Mesenchymal stem cell (in vitro differentiated cells and primary cell): ENCODE data around the gene MS4A8.
"Not testable (repeated sequence)": the region's sequence is repeated elsewhere in the genome, so short reads cannot be mapped to it uniquely, and the experiment has no call there.

Source experiments
- DNase-seq: peaks from one replicate; pipeline ENCODE4 v3.0.0-alpha.2; 2013
- H2AFZ ChIP-seq: one replicate; pipeline ENCODE4 v1.6.1; 2013; ENCODE audit warnings: low read depth, mild to moderate bottlenecking, control low read depth, inconsistent platforms, low read length, moderate library complexity
- H2AK5ac ChIP-seq: 2 replicates; pipeline ENCODE4 v1.6.1; 2013; ENCODE audit warnings: low read length, moderate library complexity, mild to moderate bottlenecking, inconsistent platforms; ENCODE audit not compliant: severe bottlenecking
- H2BK120ac ChIP-seq: one replicate; pipeline ENCODE4 v1.6.1; 2013; ENCODE audit warnings: low read depth, mild to moderate bottlenecking, inconsistent platforms, low read length, moderate library complexity
- H2BK12ac ChIP-seq, 2 experiments: one replicate each; pipeline ENCODE4 v1.6.1; 2013; ENCODE audit warnings: inconsistent platforms in 2 of 2, low read length in 2 of 2, mild to moderate bottlenecking in 2 of 2, moderate library complexity in 2 of 2, control low read depth in 1 of 2
- H2BK15ac ChIP-seq: one replicate; pipeline ENCODE4 v1.6.1; 2013; ENCODE audit warnings: mild to moderate bottlenecking, low read depth, inconsistent platforms; ENCODE audit not compliant: poor library complexity, severe bottlenecking
- H2BK5ac ChIP-seq: 2 replicates; pipeline ENCODE4 v1.6.1; 2013; ENCODE audit warnings: low read depth, mild to moderate bottlenecking, low read length, control low read depth, inconsistent platforms; ENCODE audit not compliant: poor library complexity, severe bottlenecking
- H3K14ac ChIP-seq, 2 experiments: one replicate each; pipeline ENCODE4 v1.6.1; 2013; ENCODE audit warnings: inconsistent platforms in 2 of 2, low read length in 2 of 2, control low read depth in 1 of 2, mild to moderate bottlenecking in 1 of 2, moderate library complexity in 1 of 2
- H3K18ac ChIP-seq, 2 experiments: one replicate each; pipeline ENCODE4 v1.6.1; 2013; ENCODE audit warnings: inconsistent platforms in 2 of 2, low read length in 2 of 2, control low read depth in 1 of 2, low read depth in 1 of 2, mild to moderate bottlenecking in 1 of 2
- H3K23ac ChIP-seq, 2 experiments: one replicate each; pipeline ENCODE4 v1.6.1; 2013; ENCODE audit warnings: inconsistent platforms in 2 of 2, low read length in 2 of 2, mild to moderate bottlenecking in 2 of 2, moderate library complexity in 2 of 2, control low read depth in 1 of 2
- H3K27ac ChIP-seq: 2 replicates; pipeline ENCODE4 v1.5.1; 2013; ENCODE audit warnings: mild to moderate bottlenecking, moderate library complexity, low read length, control low read depth, inconsistent platforms; ENCODE audit not compliant: poor library complexity, severe bottlenecking
- H3K27me3 ChIP-seq, 2 experiments: 2 replicates each; pipeline versions ENCODE4 v1.6.1 to v1.7.0; 2013; ENCODE audit warnings: low read length in 2 of 2, mild to moderate bottlenecking in 2 of 2, moderate library complexity in 2 of 2, control low read depth in 1 of 2, inconsistent platforms in 1 of 2; ENCODE audit not compliant: control insufficient read depth in 1 of 2, insufficient read depth in 1 of 2
- H3K36me3 ChIP-seq, 2 experiments: 2 replicates each; pipeline versions ENCODE4 v1.6.1 to v1.7.0; 2013; ENCODE audit warnings: low read length in 2 of 2, control low read depth in 1 of 2, inconsistent platforms in 1 of 2, low read depth in 1 of 2, mild to moderate bottlenecking in 1 of 2; ENCODE audit not compliant: insufficient read depth in 2 of 2, control insufficient read depth in 1 of 2
- H3K4ac ChIP-seq, 2 experiments: one replicate each; pipeline ENCODE4 v1.6.1; 2013; ENCODE audit warnings: inconsistent platforms in 2 of 2, low read length in 2 of 2, mild to moderate bottlenecking in 2 of 2, moderate library complexity in 2 of 2, control low read depth in 1 of 2, low read depth in 1 of 2
- H3K4me1 ChIP-seq: 2 replicates; pipeline ENCODE4 v1.6.1; 2013; ENCODE audit warnings: low read depth, low read length, control low read depth; ENCODE audit not compliant: control insufficient read depth, insufficient read depth
- H3K4me2 ChIP-seq: 2 replicates; pipeline ENCODE4 v1.6.1; 2013; ENCODE audit warnings: low read length, mild to moderate bottlenecking, inconsistent platforms; ENCODE audit not compliant: poor library complexity, severe bottlenecking
- H3K4me3 ChIP-seq, 2 experiments: 2 replicates each; pipeline versions ENCODE4 v1.5.1 to v1.7.0; 2013; ENCODE audit warnings: low read length in 2 of 2, mild to moderate bottlenecking in 2 of 2, control low read depth in 1 of 2, low read depth in 1 of 2; ENCODE audit not compliant: insufficient read depth in 1 of 2
- H3K79me1 ChIP-seq: replicated peaks from 2 replicates; pipeline ENCODE4 v1.6.1; 2013; ENCODE audit warnings: mild to moderate bottlenecking, control low read depth, low read length, inconsistent platforms; ENCODE audit not compliant: poor library complexity, severe bottlenecking
- H3K9ac ChIP-seq: 2 replicates; pipeline ENCODE4 v1.7.0; 2013; ENCODE audit warnings: mild to moderate bottlenecking, low read length, moderate library complexity
- H3K9me3 ChIP-seq: 2 replicates; pipeline ENCODE4 v1.7.0; 2013; ENCODE audit warnings: mild to moderate bottlenecking, low read length; ENCODE audit not compliant: control insufficient read depth
- H4K8ac ChIP-seq: one replicate; pipeline ENCODE4 v1.6.1; 2013; ENCODE audit warnings: inconsistent platforms, mild to moderate bottlenecking, low read length, moderate library complexity
- H4K91ac ChIP-seq: one replicate; pipeline ENCODE4 v1.6.1; 2013; ENCODE audit warnings: mild to moderate bottlenecking, low read length, inconsistent platforms
- WGBS: methylation state at CpG from one replicate; pipeline ENCODE4 v1.1.7; 2013; ENCODE audit warnings: mixed read lengths; 5-methylcytosine and 5-hydroxymethylcytosine counted together

Gene MS4A8

DNA sequence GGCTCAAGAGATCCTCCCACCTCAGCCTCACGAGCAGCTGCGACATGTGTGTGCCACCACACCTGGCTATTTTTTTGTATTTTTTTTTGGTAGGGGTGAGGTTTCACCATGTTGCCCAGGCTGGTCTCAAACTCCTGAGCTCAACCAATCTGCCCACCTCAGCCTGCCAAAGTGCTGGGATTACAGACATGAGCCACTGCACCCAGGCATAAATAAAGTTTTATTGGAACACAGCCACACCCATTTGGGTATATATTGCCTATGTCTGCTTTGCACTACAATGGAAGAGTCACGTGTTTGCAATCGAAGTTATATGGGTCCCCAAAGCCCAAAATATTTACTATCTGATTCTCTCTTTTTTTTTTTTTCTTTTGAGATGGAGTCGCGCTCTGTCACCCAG lies 55.5 kb downstream of the MS4A8 start:
- Histone ChIP-seq H3K14ac (no peak overlapping the region), H4K91ac (no peak overlapping the region), H2AK5ac (no peak overlapping the region), H3K27ac (no peak overlapping the region), H3K4ac (no peak overlapping the region), H3K23ac (no peak overlapping the region), H3K79me1 (no peaks in the 10 kb centered on the region), H3K18ac (no peak overlapping the region), H2BK12ac (no peak overlapping the region), H2BK15ac (no peak overlapping the region), H2BK120ac (no peak overlapping the region), H4K8ac (no peak overlapping the region), H2AFZ (no peak overlapping the region), H3K9ac (no peak overlapping the region), H3K36me3 (no peaks in the 10 kb centered on the region), H2BK5ac (no peak overlapping the region), H3K4me3 (no peak overlapping the region), H3K9me3 (no peaks in the 10 kb centered on the region), H3K27me3 (peaks cover 36 to 70% of the 10 kb centered on the region in 2 experiments), H3K4me2 (no peak overlapping the region), H3K4me1 (no peaks in the 10 kb centered on the region)
- 85% methylated on average over 3 of the region's 6 CpGs for WGBS
- DNase-seq, result no peak

GRCh38 chr11:60756307-60757032 lies 57.1 kb downstream of the MS4A8 start, which contains the start of gene MS4A15:
Gene MS4A15 (plus strand): TSS chr11:60756867. CDS start chr11:60763734, 6,867 bp downstream.
- no peak within 1 kb of the TSS for H2BK15ac ChIP-seq
- no peak within 1 kb of the TSS for H3K4ac ChIP-seq
- no peak within 1 kb of the TSS for H2BK5ac ChIP-seq
- H4K8ac ChIP-seq, result no peak within 1 kb of the TSS
- no peaks in the 10 kb centered on the region for H3K4me1 ChIP-seq
- no peaks in the 10 kb centered on the region for H3K79me1 ChIP-seq
- no peak within 1 kb of the TSS for H3K18ac ChIP-seq
- no peak within 1 kb of the TSS for H3K4me2 ChIP-seq
- DNase-seq, result no peak
- no peak within 1 kb of the TSS for H2BK12ac ChIP-seq
- H3K14ac ChIP-seq, result no peak within 1 kb of the TSS
- peaks cover 45 to 72% of the 10 kb centered on the region in 2 experiments for H3K27me3 ChIP-seq
- no peak within 1 kb of the TSS for H4K91ac ChIP-seq
- WGBS, result 54% methylated on average over 14 of the region's 14 CpGs
- H3K9ac ChIP-seq, result no peak within 1 kb of the TSS
- no peaks in the 10 kb centered on the region for H3K36me3 ChIP-seq
- H2AK5ac ChIP-seq, result no peak within 1 kb of the TSS
- no peak within 1 kb of the TSS for H2BK120ac ChIP-seq
- H2AFZ ChIP-seq, result no peak within 1 kb of the TSS
- H3K27ac ChIP-seq, result no peak within 1 kb of the TSS
- no peaks in the 10 kb centered on the region for H3K9me3 ChIP-seq
- H3K4me3 ChIP-seq, result no peak within 1 kb of the TSS
- H3K23ac ChIP-seq, result no peak within 1 kb of the TSS

GRCh38 chr11:60757231-60757800 lies 57.9 kb downstream of the MS4A8 start:
- Histone ChIP-seq H3K4me3 (no peak overlapping the region), H3K4ac (no peak overlapping the region), H3K79me1 (no peaks in the 10 kb centered on the region), H3K4me1 (no peaks in the 10 kb centered on the region), H3K9ac (no peak overlapping the region), H3K23ac (no peak overlapping the region), H3K14ac (no peak overlapping the region), H3K9me3 (no peaks in the 10 kb centered on the region), H2BK120ac (no peak overlapping the region), H3K4me2 (no peak overlapping the region), H3K18ac (no peak overlapping the region), H2BK12ac (no peak overlapping the region), H4K91ac (no peak overlapping the region), H3K27ac (no peak overlapping the region), H2AFZ (no peak overlapping the region), H3K36me3 (no peaks in the 10 kb centered on the region), H2BK5ac (no peak overlapping the region), H3K27me3 (peaks cover 43 to 76% of the 10 kb centered on the region in 2 experiments), H4K8ac (no peak overlapping the region), H2AK5ac (no peak overlapping the region), H2BK15ac (no peak overlapping the region)
- WGBS, result 89% methylated on average over 16 of the region's 19 CpGs
- DNase-seq, result no peak

- H2BK12ac ChIP-seq, H3K23ac ChIP-seq, H3K79me1 ChIP-seq, H3K4ac ChIP-seq, H3K4me2 ChIP-seq, H3K27ac ChIP-seq, H2BK15ac ChIP-seq, H3K14ac ChIP-seq, H3K18ac ChIP-seq, H3K4me1 ChIP-seq, H4K91ac ChIP-seq, H3K36me3 ChIP-seq, H2BK120ac ChIP-seq, H2BK5ac ChIP-seq, H2AFZ ChIP-seq, H3K4me3 ChIP-seq, H2AK5ac ChIP-seq, H3K9me3 ChIP-seq, H3K9ac ChIP-seq, H4K8ac ChIP-seq, DNase-seq: not testable (repeated sequence)
- WGBS, result 89% methylated on average over 4 of the region's 4 CpGs
- H3K27me3 ChIP-seq, result peaks cover 36 to 76% of the 10 kb centered on the region in 2 experiments
These were observed 59.3 kb downstream of the MS4A8 start for GRCh38 chr11:60758671-60759070.
